ENCODE measurements around the gene ARL6IP6. TPM values are rescaled to one million over a fixed set of nuclear protein-coding genes. Genes with fewer than 3 reads are reported as not detected.

The ARL6IP6 gene
- total RNA-seq, 2 donors from 2014 or later = 45.7 to 55.2 TPM

DNA sequence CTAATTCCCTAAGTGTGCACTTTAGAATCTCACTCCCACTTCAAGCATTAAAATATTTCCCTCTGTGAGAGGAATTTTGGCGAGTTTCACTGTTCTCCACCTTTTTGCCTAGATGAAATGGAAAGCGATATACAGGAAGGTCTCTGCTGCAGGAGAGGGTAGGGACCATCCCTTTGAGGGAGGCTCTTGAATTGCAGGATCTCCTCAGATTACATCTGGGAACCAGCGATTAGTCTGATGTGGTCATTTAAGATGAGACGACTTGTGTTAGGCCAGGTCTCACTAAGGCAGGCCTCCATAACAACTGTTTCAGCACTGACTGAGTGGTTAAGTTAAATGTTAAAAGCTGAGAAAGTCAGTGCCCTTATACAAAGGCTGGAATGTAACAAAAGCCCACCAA, 74.6 kb downstream of the ARL6IP6 start:
- no peak overlapping the region for H3K4me3 ChIP-seq (ENCODE audit: low read length)
- WGBS, 2 experiments (ENCODE audit: insufficient coverage in 1 of 2, insufficient read length in 1 of 2) = 82 to 84% methylated on average over 3 to 4 of the region's 4 CpGs

DNA sequence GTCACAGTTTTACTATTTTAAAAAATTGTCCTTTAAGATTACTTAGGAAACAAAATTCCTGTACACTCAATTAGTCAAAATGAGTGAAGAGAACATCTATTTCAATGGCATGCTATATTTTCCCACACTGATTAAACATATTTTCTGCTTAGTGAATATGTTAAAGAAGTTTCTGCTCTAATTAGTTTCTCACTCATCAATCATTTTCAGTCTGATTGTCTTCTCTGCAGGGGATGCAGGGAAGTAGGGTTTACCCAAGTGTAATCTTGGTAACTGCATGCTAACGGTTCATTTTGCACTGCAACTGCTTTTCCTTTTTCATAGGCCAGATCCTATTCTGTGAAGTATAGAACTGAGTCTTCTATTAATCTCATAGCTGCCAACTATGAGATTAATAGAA, 78.5 kb downstream of the ARL6IP6 start:
- no peaks in the 10 kb centered on the region for H3K36me3 ChIP-seq (ENCODE audit: control insufficient read depth, insufficient read depth, low read length)
- DNase-seq = no peak
- peaks cover 47% of the 10 kb centered on the region for H3K9me3 ChIP-seq (ENCODE audit: control insufficient read depth, low read length)
- Mint-ChIP-seq H3K36me3 (ENCODE audit: low read depth) (peaks cover 20% of the 10 kb centered on the region), H3K27ac (no peak overlapping the region), H3K4me1 (peaks cover 40% of the 10 kb centered on the region), H3K27me3 (ENCODE audit: insufficient read depth) (no peaks in the 10 kb centered on the region), H3K4me3 (no peak overlapping the region), H3K9me3 (peaks cover 32% of the 10 kb centered on the region)
- peaks cover 10% of the 10 kb centered on the region for H3K4me1 ChIP-seq (ENCODE audit: control insufficient read depth, insufficient read depth, low read length)
- no peak overlapping the region for H3K4me3 ChIP-seq (ENCODE audit: low read length)
- TF ChIP-seq, protein P1, sequence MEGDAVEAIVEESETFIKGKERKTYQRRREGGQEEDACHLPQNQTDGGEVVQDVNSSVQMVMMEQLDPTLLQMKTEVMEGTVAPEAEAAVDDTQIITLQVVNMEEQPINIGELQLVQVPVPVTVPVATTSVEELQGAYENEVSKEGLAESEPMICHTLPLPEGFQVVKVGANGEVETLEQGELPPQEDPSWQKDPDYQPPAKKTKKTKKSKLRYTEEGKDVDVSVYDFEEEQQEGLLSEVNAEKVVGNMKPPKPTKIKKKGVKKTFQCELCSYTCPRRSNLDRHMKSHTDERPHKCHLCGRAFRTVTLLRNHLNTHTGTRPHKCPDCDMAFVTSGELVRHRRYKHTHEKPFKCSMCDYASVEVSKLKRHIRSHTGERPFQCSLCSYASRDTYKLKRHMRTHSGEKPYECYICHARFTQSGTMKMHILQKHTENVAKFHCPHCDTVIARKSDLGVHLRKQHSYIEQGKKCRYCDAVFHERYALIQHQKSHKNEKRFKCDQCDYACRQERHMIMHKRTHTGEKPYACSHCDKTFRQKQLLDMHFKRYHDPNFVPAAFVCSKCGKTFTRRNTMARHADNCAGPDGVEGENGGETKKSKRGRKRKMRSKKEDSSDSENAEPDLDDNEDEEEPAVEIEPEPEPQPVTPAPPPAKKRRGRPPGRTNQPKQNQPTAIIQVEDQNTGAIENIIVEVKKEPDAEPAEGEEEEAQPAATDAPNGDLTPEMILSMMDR (conservative IDR thresholded peaks at IDR 0.05) = no peak
- H3K9ac ChIP-seq (ENCODE audit: extremely low read depth, low read length, poor library complexity, severe bottlenecking) = no peak overlapping the region
- peak overlapping the region; percentile 13 for H3K27ac ChIP-seq (ENCODE audit: low read depth, low read length)
- 63 to 77% methylated on average over 1 of the region's 1 CpG for WGBS, 2 experiments (ENCODE audit: insufficient coverage in 1 of 2, insufficient read length in 1 of 2)
- H3K27me3 ChIP-seq (ENCODE audit: control insufficient read depth, insufficient read depth, low read length, poor library complexity, severe bottlenecking) = no peaks in the 10 kb centered on the region

More for the DNA sequence above, 74.6 kb downstream of the ARL6IP6 start:
- Mint-ChIP-seq H3K27me3 (ENCODE audit: insufficient read depth) (no peaks in the 10 kb centered on the region), H3K4me1 (peaks cover 40% of the 10 kb centered on the region), H3K4me3 (no peak overlapping the region), H3K27ac (no peak overlapping the region), H3K9me3 (peaks cover 20% of the 10 kb centered on the region), H3K36me3 (ENCODE audit: low read depth) (peaks cover 6% of the 10 kb centered on the region)
- no peak for DNase-seq
- Histone ChIP-seq H3K36me3 (ENCODE audit: control insufficient read depth, insufficient read depth, low read length) (no peaks in the 10 kb centered on the region), H3K27me3 (ENCODE audit: control insufficient read depth, insufficient read depth, low read length, poor library complexity, severe bottlenecking) (no peaks in the 10 kb centered on the region), H3K27ac (ENCODE audit: low read depth, low read length) (no peak overlapping the region), H3K9ac (ENCODE audit: extremely low read depth, low read length, poor library complexity, severe bottlenecking) (no peak overlapping the region), H3K4me1 (ENCODE audit: control insufficient read depth, insufficient read depth, low read length) (peaks cover 10% of the 10 kb centered on the region), H3K9me3 (ENCODE audit: control insufficient read depth, low read length) (peaks cover 15% of the 10 kb centered on the region)
- TF ChIP-seq, protein P1 (conservative IDR thresholded peaks at IDR 0.05) = no peak

DNA sequence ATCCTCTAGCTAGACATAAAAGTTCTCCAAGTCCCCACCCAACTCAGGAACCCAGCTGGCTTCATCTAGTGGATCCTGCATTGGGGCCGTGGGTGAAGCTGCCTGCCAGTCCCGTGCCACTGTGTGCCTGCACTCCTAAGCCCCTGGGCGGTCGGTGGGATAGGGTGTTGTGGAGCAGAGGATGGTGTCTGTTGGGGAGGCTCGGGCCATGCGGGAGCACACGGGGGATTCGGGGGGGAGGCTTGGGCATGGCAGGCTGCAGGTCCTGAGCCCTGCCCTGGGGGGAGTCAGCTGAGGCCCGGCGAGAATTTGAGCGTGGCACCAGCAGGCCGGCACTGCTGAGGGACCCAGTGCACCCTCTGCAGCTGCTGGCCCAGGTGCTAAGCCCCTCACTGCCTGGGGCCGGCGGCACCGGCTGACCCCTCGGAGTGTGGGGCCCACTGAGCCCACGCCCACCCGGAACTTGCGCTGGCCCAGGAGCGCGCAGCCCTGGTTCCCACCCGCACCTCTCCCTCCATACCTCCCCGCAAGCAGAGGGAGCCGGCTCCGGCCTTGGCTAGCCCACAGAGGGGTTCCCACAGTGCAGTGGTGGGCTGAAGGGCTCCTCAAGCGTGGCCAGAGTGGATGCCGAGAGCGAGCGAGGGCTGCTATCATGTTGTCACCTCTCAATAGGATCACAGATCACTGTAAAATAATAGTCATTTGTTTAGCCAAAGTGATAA, 86.4 kb downstream of the ARL6IP6 start:
- H3K4me3 ChIP-seq (ENCODE audit: low read length) = no peak overlapping the region
- peaks cover 16% of the 10 kb centered on the region for H3K36me3 Mint-ChIP-seq (ENCODE audit: low read depth)
- H3K4me1 Mint-ChIP-seq = peaks cover 7% of the 10 kb centered on the region
- no peak overlapping the region for H3K9ac ChIP-seq (ENCODE audit: extremely low read depth, low read length, poor library complexity, severe bottlenecking)
- H3K27ac ChIP-seq (ENCODE audit: low read depth, low read length) = no peak overlapping the region
- H3K27ac Mint-ChIP-seq = no peak overlapping the region
- peaks cover 44% of the 10 kb centered on the region for H3K9me3 Mint-ChIP-seq
- H3K9me3 ChIP-seq (ENCODE audit: control insufficient read depth, low read length) = peaks cover 53% of the 10 kb centered on the region
- H3K4me3 Mint-ChIP-seq = no peak overlapping the region
- 94 to 97% methylated on average over 6 to 29 of the region's 29 CpGs for WGBS, 2 experiments (ENCODE audit: insufficient coverage in 1 of 2, insufficient read length in 1 of 2)
- TF ChIP-seq, protein P1 (conservative IDR thresholded peaks at IDR 0.05) = no peak
- no peak for DNase-seq
- no peaks in the 10 kb centered on the region for H3K36me3 ChIP-seq (ENCODE audit: control insufficient read depth, insufficient read depth, low read length)
- H3K27me3 ChIP-seq (ENCODE audit: control insufficient read depth, insufficient read depth, low read length, poor library complexity, severe bottlenecking) = no peaks in the 10 kb centered on the region
- no peaks in the 10 kb centered on the region for H3K4me1 ChIP-seq (ENCODE audit: control insufficient read depth, insufficient read depth, low read length)
- H3K27me3 Mint-ChIP-seq (ENCODE audit: insufficient read depth) = no peaks in the 10 kb centered on the region
